HFFc6 (cell line): ENCODE data around the gene TMEM135. TPM values are rescaled to one million over a fixed set of nuclear protein-coding genes. Genes with fewer than 3 reads are reported as not detected.

Experiments used
- DNase-seq: peaks from one replicate; pipeline ENCODE4 v3.0.0-alpha.2; 2018
- H3K27ac Mint-ChIP-seq: 2 replicates; pipeline ENCODE4 v1.8.0; 2020; ENCODE audit warnings: mild to moderate bottlenecking, mixed read lengths
- H3K27me3 Mint-ChIP-seq: 2 replicates; pipeline ENCODE4 v1.8.0; 2021; ENCODE audit warnings: mild to moderate bottlenecking, moderate library complexity, mixed read lengths; ENCODE audit not compliant: insufficient read depth
- H3K36me3 Mint-ChIP-seq: 2 replicates; pipeline ENCODE4 v1.8.0; 2021; ENCODE audit warnings: low read depth, mixed read lengths
- H3K4me1 Mint-ChIP-seq: 2 replicates; pipeline ENCODE4 v1.8.0; 2020; ENCODE audit warnings: low read depth, mixed read lengths
- H3K4me3 Mint-ChIP-seq: 2 replicates; pipeline ENCODE4 v1.8.0; 2020; ENCODE audit warnings: mild to moderate bottlenecking, moderate library complexity, mixed read lengths
- H3K9me3 Mint-ChIP-seq: 2 replicates; pipeline ENCODE4 v1.8.0; 2020; ENCODE audit warnings: mild to moderate bottlenecking, mixed read lengths
- CTCF ChIP-seq: fragments of 200-600 bp; sonication (generic); IDR thresholded peaks from 2 replicates; pipeline ENCODE4 v1.5.0; 2021; ENCODE audit warnings: antibody characterized with exemption, mild to moderate bottlenecking
- total RNA-seq, 6 experiments: library from RNA; stranded (reverse); fragmentation: NEBNext Ultra II Directional; extraction: Animal tissue kit (Norgen Biotek cat#: 25700); gene quantifications; 2 replicates in 1 of 6; 3 replicates in 5 of 6; pipeline ENCODE4 v1.2.3, GENCODE V29; 2021

The TMEM135 gene
- total RNA-seq, 6 experiments from 2014 or later = 13.1 to 28.3 (median 20.5) TPM

GRCh38 chr11:87230995-87231394, 193.3 kb downstream of the TMEM135 start:
- H3K27me3 Mint-ChIP-seq = no peaks in the 10 kb centered on the region
- no peak for TF ChIP-seq CTCF
- peaks cover 33% of the 10 kb centered on the region for H3K36me3 Mint-ChIP-seq
- no peak overlapping the region for H3K4me3 Mint-ChIP-seq
- peaks cover 24% of the 10 kb centered on the region for H3K9me3 Mint-ChIP-seq
- H3K27ac Mint-ChIP-seq = no peak overlapping the region
- peaks cover 29% of the 10 kb centered on the region for H3K4me1 Mint-ChIP-seq
- no peak for DNase-seq

- DNase-seq = no peak
- TF ChIP-seq CTCF = no peak
These were observed 194.6 kb downstream of the TMEM135 start for GRCh38 chr11:87232320-87232719.

GRCh38 chr11:87235366-87235765, 197.6 kb downstream of the TMEM135 start:
- peaks cover 24% of the 10 kb centered on the region for H3K9me3 Mint-ChIP-seq
- no peak for TF ChIP-seq CTCF
- no peak overlapping the region; the same call in 1 of the 2 replicates for H3K27ac Mint-ChIP-seq
- H3K36me3 Mint-ChIP-seq = peaks cover 44% of the 10 kb centered on the region
- peaks cover 21% of the 10 kb centered on the region for H3K4me1 Mint-ChIP-seq
- DNase-seq = no peak
- H3K4me3 Mint-ChIP-seq = no peak overlapping the region
- H3K27me3 Mint-ChIP-seq = no peaks in the 10 kb centered on the region; the same call in 1 of the 2 replicates

More at GRCh38 chr11:87232320-87232719, 194.6 kb downstream of the TMEM135 start:
- no peaks in the 10 kb centered on the region; the same call in 1 of the 2 replicates for H3K27me3 Mint-ChIP-seq
- H3K4me1 Mint-ChIP-seq = peaks cover 39% of the 10 kb centered on the region
- peaks cover 24% of the 10 kb centered on the region for H3K9me3 Mint-ChIP-seq
- H3K4me3 Mint-ChIP-seq = no peak overlapping the region
- no peak overlapping the region for H3K27ac Mint-ChIP-seq
- H3K36me3 Mint-ChIP-seq = peaks cover 39% of the 10 kb centered on the region

- Mint-ChIP-seq H3K4me1 (peaks cover 21% of the 10 kb centered on the region), H3K36me3 (peaks cover 35% of the 10 kb centered on the region), H3K27ac (no peak overlapping the region), H3K27me3 (no peaks in the 10 kb centered on the region; the same call in 1 of the 2 replicates), H3K9me3 (peaks cover 19% of the 10 kb centered on the region), H3K4me3 (no peak overlapping the region)
- DNase-seq = no peak
- TF ChIP-seq CTCF = no peak
These were observed 198.6 kb downstream of the TMEM135 start for GRCh38 chr11:87236368-87236767.

GRCh38 chr11:87239001-87239400, 201.3 kb downstream of the TMEM135 start:
- H3K27me3 Mint-ChIP-seq = no peaks in the 10 kb centered on the region; the same call in 1 of the 2 replicates
- TF ChIP-seq CTCF = no peak
- DNase-seq = no peak

GRCh38 chr11:87239531-87239930, 201.8 kb downstream of the TMEM135 start:
- no peak for DNase-seq
- H3K9me3 Mint-ChIP-seq = no peaks in the 10 kb centered on the region
- H3K4me1 Mint-ChIP-seq = peaks cover 16% of the 10 kb centered on the region
- H3K27me3 Mint-ChIP-seq = no peaks in the 10 kb centered on the region; the same call in 1 of the 2 replicates
- no peak overlapping the region for H3K27ac Mint-ChIP-seq
- TF ChIP-seq CTCF = no peak
- peaks cover 11% of the 10 kb centered on the region; the same call in 1 of the 2 replicates for H3K36me3 Mint-ChIP-seq
- no peak overlapping the region for H3K4me3 Mint-ChIP-seq

More at GRCh38 chr11:87239001-87239400, 201.3 kb downstream of the TMEM135 start:
- H3K9me3 Mint-ChIP-seq = no peaks in the 10 kb centered on the region; the same call in 1 of the 2 replicates
- no peak overlapping the region for H3K27ac Mint-ChIP-seq
- H3K4me3 Mint-ChIP-seq = no peak overlapping the region
- peaks cover 18% of the 10 kb centered on the region for H3K4me1 Mint-ChIP-seq
- peaks cover 14% of the 10 kb centered on the region; the same call in 1 of the 2 replicates for H3K36me3 Mint-ChIP-seq
